ENCODE results near the gene RABGAP1L.
"Not testable (repeated sequence)": the region's sequence is repeated elsewhere in the genome, so short reads cannot be mapped to it uniquely, and the experiment has no call there.

RABGAP1L gene

DNA sequence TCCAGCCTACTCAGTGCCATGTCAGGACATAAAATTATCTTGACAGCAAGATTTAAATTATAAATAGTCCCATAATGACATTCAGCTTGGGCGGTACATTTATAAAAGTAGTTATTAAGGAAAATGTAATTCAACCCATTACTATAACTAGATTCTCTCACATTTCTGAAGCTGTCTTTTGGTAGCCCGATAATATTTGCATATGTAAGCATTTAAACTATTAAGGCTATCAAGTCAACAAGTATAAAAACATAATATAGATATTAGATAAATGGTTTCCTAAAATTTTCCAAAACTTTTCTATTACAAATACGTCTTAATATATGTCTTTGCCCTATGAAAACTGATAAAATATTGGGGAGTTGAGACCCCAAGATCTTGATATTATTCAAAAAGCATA, 266.8 kb downstream of the RABGAP1L start:
- no peak for DNase-seq (ENCODE audit: low read depth in 2 of 2, low spot score in 1 of 2)

- no peak for DNase-seq (ENCODE audit: low read depth in 2 of 2, low spot score in 1 of 2)
Observed at GRCh38 chr1:174428033-174428432, 268.7 kb downstream of the RABGAP1L start.

GRCh38 chr1:174428739-174429138, 269.4 kb downstream of the RABGAP1L start:
- no peak for DNase-seq (ENCODE audit: low read depth in 2 of 2, low spot score in 1 of 2)

- DNase-seq (ENCODE audit: low read depth in 2 of 2, low spot score in 1 of 2): no peak
Observed at GRCh38 chr1:174433451-174433850, 274.1 kb downstream of the RABGAP1L start.

DNA sequence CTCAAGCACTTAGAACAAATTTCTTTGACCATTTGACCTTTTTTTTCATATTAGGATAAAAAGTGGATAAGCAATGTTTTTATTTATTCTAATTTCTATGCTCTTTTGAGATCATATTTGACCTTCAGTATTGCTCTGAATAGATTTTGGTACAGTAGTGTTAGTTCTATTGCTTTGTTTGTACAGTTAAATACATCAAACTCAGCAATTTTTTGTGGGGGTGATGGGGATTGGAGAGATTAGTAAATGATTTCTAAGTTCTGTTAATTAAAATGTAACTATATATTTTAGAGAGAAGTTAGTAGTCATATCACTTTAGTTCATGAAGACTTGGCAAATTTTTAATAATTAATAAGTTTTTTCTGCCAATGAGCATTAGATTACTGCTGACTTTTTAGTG, 286.0 kb downstream of the RABGAP1L start:
- no peak for DNase-seq (ENCODE audit: low read depth in 2 of 2, low spot score in 1 of 2)

DNA sequence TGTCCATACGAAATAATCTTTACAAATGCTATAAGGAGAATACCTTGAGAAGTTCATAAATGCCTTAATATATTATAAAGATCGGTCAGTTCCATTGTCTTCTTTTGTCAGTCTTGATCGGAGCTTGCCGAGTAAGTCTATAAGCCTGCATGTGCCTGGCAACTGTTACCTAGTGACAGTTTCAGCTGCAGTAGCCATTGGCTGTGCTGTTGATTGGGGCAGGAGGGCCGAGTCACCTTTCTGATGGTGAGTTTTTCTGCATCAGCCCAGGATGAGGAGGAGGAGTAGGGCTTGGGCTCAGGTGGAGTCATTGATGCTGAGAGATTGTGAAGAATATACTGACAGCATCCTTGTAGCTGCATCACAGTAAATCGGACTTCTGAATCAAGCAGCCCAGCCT, 286.5 kb downstream of the RABGAP1L start:
- DNase-seq (ENCODE audit: low read depth in 2 of 2, low spot score in 1 of 2): no peak

- no peak for DNase-seq (ENCODE audit: low read depth in 2 of 2, low spot score in 1 of 2)
Observed at GRCh38 chr1:174447866-174448530, 288.7 kb downstream of the RABGAP1L start, which contains the start of gene GPR52. Gene GPR52, plus strand, starts transcription at chr1:174447964. Its CDS starts 148 bp downstream, at chr1:174448112.

DNA sequence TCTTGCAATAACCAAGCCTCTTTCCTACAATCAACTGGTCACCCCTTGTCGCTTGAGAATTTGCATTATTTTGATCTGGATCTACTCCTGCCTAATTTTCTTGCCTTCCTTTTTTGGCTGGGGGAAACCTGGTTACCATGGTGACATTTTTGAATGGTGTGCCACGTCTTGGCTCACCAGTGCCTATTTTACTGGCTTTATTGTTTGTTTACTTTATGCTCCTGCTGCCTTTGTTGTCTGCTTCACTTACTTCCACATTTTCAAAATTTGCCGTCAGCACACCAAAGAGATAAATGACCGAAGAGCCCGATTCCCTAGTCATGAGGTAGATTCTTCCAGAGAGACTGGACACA, 289.2 kb downstream of the RABGAP1L start:
- DNase-seq (ENCODE audit: low read depth in 2 of 2, low spot score in 1 of 2): no peak

DNA sequence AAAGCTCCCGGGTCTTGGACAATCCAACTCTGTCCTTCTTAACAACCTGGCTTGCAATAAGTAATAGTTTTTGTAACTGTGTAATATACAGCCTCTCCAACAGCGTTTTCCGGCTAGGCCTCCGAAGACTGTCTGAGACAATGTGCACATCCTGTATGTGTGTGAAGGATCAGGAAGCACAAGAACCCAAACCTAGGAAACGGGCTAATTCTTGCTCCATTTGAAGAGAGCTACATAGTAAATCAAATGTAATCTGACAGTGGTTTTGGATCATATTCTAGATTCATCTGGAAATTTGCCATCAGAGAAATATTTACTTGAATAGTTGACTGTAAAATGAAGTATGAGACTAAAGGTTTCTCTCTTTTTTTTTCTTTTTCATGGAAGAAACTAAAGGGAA, 289.7 kb downstream of the RABGAP1L start:
- no peak for DNase-seq (ENCODE audit: low read depth in 2 of 2, low spot score in 1 of 2)

DNA sequence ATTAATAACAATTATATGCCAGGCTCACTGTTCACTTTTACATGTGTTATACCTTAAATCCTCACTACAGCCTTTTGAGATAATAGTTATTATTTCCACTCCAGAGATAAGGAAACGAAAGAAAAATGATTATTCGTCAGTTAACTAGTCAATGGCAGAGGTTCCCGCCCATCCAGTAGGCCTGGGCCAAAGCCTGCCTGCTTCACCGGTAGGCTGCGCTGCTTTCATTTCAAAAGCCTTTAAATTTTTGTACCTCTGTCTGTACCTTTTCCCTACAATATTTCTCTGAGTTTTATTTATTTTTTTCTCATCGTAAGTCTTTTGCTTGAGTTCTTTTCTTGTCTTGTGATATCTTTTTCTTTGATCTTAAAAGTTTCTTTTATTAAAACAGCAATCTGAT, 292.1 kb downstream of the RABGAP1L start:
- DNase-seq (ENCODE audit: low read depth in 2 of 2, low spot score in 1 of 2): no peak

DNA sequence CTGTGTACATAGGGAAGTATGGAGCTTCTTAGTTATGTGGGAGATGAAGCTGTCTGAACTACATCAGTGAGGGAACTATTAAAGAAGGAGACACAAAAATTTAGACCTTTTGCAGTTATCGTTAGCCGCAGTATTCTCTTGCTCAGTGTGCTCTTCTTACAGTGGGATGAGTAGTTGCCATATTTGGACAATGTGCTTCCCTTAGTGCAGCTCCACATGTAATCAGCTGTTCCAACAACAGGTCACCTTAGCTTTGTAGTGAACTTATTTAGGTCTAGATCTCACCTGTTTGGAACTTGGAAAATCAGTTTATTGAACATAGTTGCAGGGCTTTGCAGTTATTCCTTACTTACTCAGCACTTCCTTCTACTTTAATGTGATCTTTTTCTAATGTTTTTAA, 306.5 kb downstream of the RABGAP1L start:
- DNase-seq (ENCODE audit: low read depth in 2 of 2, low spot score in 1 of 2): no peak

DNA sequence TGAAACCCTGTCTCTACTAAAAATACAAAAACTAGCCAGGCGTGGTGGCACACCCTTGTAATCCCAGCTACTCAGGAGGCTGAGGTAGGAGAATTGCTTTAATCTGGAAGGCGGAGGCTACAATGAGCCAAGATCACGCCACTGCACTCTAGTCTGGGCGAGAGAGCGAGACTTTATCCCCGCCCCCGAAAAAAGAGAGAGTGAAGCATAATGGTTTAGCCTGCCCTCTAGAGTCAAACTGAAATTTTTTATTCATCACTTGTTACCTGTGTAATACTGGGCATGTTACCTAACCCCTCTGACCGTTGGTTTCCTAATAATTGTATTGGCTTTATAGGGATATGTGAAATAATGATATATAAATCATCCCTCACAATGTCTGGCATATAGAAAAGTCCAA, 307.3 kb downstream of the RABGAP1L start:
- DNase-seq (ENCODE audit: low read depth in 2 of 2, low spot score in 1 of 2): no peak

GRCh38 chr1:174469052-174469451, 309.7 kb downstream of the RABGAP1L start:
- DNase-seq (ENCODE audit: low read depth in 2 of 2, low spot score in 1 of 2): no peak

GRCh38 chr1:174469687-174470086, 310.4 kb downstream of the RABGAP1L start:
- DNase-seq (ENCODE audit: low read depth in 2 of 2, low spot score in 1 of 2): no peak

DNA sequence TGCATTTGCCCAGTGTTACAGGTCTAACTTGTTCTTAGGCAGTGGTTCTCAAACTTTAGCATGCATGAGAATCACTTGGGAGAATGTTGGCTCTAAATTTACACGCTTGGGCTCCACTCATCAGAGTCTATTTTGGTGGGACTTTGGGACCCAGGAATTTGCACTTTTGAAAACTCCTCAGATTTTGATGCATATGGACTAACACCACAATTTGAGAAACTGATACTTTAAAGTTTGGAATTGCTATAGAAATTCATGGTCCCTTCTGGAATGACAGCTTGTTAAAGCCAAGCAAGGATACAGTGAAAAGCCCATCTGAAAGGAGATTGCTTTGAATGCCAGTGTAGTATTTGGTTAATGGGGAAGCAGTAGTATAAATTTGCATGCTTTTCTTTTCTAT, 320.0 kb downstream of the RABGAP1L start:
- no peak for DNase-seq (ENCODE audit: low read depth in 2 of 2, low spot score in 1 of 2)

- no peak for DNase-seq (ENCODE audit: low read depth in 2 of 2, low spot score in 1 of 2)
Observed at GRCh38 chr1:174480324-174480723, 321.0 kb downstream of the RABGAP1L start.

GRCh38 chr1:174491606-174492005, 332.3 kb downstream of the RABGAP1L start:
- DNase-seq (ENCODE audit: low read depth in 2 of 2, low spot score in 1 of 2): no peak

DNA sequence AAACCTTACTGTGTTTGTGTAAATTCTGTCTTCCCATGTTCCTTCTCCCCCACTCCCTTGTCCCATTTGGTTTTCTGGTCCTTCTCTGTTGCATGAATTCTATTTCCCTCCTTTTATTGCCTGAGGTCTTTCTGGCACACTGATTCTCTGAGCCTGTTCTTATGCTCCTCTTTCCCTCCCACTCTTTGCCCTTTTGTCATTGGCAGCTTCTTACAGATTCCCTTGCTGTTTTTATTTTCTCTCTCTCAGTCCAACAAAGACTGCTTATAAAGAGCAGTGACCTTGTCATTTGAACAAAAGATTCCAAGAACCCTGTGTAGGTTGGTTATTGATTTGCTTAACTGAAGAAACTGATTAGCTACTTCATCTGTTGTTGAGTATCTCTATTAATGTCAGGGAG, 338.2 kb downstream of the RABGAP1L start:
- no peak for DNase-seq (ENCODE audit: low read depth in 2 of 2, low spot score in 1 of 2)

DNA sequence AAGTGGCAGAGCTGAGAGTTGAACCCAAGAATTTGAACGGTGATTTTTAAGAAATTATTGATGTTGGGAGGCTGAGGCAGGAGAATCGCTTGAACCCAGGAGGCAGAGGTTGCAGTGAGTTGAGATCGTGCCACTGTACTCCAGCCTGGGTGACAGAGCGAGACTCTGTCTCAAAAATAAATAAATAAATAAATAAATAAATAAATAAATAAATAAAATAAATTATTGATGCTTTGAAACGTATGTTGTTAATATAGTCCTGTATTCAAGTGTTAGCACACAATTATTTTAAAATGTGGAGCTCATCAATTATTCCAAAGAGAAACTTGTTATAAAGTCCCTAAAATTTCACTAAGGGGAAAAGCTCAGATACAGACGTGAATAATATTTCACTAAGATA, 357.4 kb downstream of the RABGAP1L start:
- DNase-seq (ENCODE audit: low read depth in 2 of 2, low spot score in 1 of 2): not testable (repeated sequence)

- DNase-seq (ENCODE audit: low read depth in 2 of 2, low spot score in 1 of 2): no peak
Observed at GRCh38 chr1:174519844-174520243, 360.5 kb downstream of the RABGAP1L start.

- DNase-seq (ENCODE audit: low read depth in 2 of 2, low spot score in 1 of 2): no peak
Observed at GRCh38 chr1:174531751-174532150, 372.4 kb downstream of the RABGAP1L start.

GRCh38 chr1:174534789-174535188, 375.5 kb downstream of the RABGAP1L start:
- DNase-seq (ENCODE audit: low read depth in 2 of 2, low spot score in 1 of 2): no peak

- no peak for DNase-seq (ENCODE audit: low read depth in 2 of 2, low spot score in 1 of 2)
Observed at GRCh38 chr1:174535207-174535606, 375.9 kb downstream of the RABGAP1L start.

GRCh38 chr1:174543421-174543820, 384.1 kb downstream of the RABGAP1L start:
- not testable (repeated sequence) for DNase-seq (ENCODE audit: low read depth in 2 of 2, low spot score in 1 of 2)

All from stimulated activated CD8-positive, alpha-beta memory T cell treated with anti-CD3 and anti-CD28 coated beads, Interleukin-4, amount 100 ng/mL, for 1 hour (primary cell).